ENCODE data around the gene PPP6R2. TPM values are rescaled to one million over a fixed set of nuclear protein-coding genes. Genes with fewer than 3 reads are reported as not detected.

The PPP6R2 gene
- total and polyA plus RNA-seq, 2 donors (not counting 3 experiments of a cell fraction or from before 2014, with no cell fraction given), result 38.6 to 54.6 TPM

GRCh38 chr22:50357222-50357621 lies 14.1 kb downstream of the PPP6R2 start:
- peaks cover under 1 to 9% of the 10 kb centered on the region in 2 experiments for H3K36me3 ChIP-seq (ENCODE audit: control insufficient read depth in 2 of 2, extremely low read depth in 1 of 2, insufficient read depth in 2 of 2, low read length in 2 of 2)
- no peak overlapping the region for H3K4me3 ChIP-seq (replicated peaks in 1 of 3; ENCODE audit: insufficient read depth in 1 of 3, low read depth in 1 of 3, low read length in 3 of 3)
- CTCF ChIA-PET, result interaction anchor here (1.1 kb wide), 1 partner anchor 42 kb away, joined by 4 read pairs; no protein-coding TSS in a partner anchor
- no peaks in the 10 kb centered on the region for H3K4me1 ChIP-seq (ENCODE audit: control insufficient read depth, extremely low read depth, insufficient read depth, low read length)
- POLR2A ChIA-PET, result interaction anchor here (0.6 to 0.7 kb wide), 2 partner anchors 37 to 93 kb away, joined by 3 read pairs; no protein-coding TSS in a partner anchor
- no peak overlapping the region for H3K27ac ChIP-seq (ENCODE audit: insufficient read depth, low read depth, low read length)
- no peaks in the 10 kb centered on the region for H4K20me1 ChIP-seq (replicated peaks; ENCODE audit: control insufficient read depth, extremely low read depth, insufficient read depth, low read length)
- BruUV-seq (replicated peaks), result no TSS peak
- peaks cover 48% of the 10 kb centered on the region for H3K79me2 ChIP-seq (ENCODE audit: control insufficient read depth, insufficient read depth, low read length)
- intact Hi-C loops (cut with micrococcal nuclease) (no loop called here), dilution Hi-C loops (cut with MboI; ENCODE audit: extremely low pct_ligation_motif_present, low sequenced_read_pairs) (no loop called here)
- H3K4me2 ChIP-seq (ENCODE audit: insufficient read depth, low read length), result no peak overlapping the region
- H3K9me1 ChIP-seq (replicated peaks; ENCODE audit: control insufficient read depth, extremely low read depth, insufficient read depth, low read length), result no peaks in the 10 kb centered on the region
- H3K9ac ChIP-seq (replicated peaks; ENCODE audit: extremely low read depth, insufficient read depth, low read length), result no peak overlapping the region
- H3K9me3 ChIP-seq (replicated peaks; ENCODE audit: control insufficient read depth, insufficient read depth, low read length), result no peaks in the 10 kb centered on the region
- DNase-seq (ENCODE audit: low read depth, low spot score) (no peak), FAIRE-seq (no peak)
- H3K27me3 ChIP-seq (ENCODE audit: control insufficient read depth in 2 of 2, insufficient read depth in 2 of 2, low read length in 2 of 2), result no peaks in the 10 kb centered on the region
- no peak overlapping the region for H2AFZ ChIP-seq (ENCODE audit: low read depth, low read length)
- TF ChIP-seq MAX (IDR thresholded peaks at IDR 0.05; ENCODE audit: insufficient read depth, insufficient read length) (no peak), POLR2AphosphoS5 (IDR thresholded peaks at IDR 0.05; ENCODE audit: insufficient read depth, low read depth, low read length) (no peak)

- Histone ChIP-seq H3K4me2 (ENCODE audit: insufficient read depth, low read length) (no peak overlapping the region), H3K9me3 (replicated peaks; ENCODE audit: control insufficient read depth, insufficient read depth, low read length) (no peaks in the 10 kb centered on the region), H3K27ac (ENCODE audit: insufficient read depth, low read depth, low read length) (no peak overlapping the region), H3K9ac (replicated peaks; ENCODE audit: extremely low read depth, insufficient read depth, low read length) (no peak overlapping the region), H2AFZ (ENCODE audit: low read depth, low read length) (no peak overlapping the region), H3K4me3 (replicated peaks in 1 of 3; ENCODE audit: insufficient read depth in 1 of 3, low read depth in 1 of 3, low read length in 3 of 3) (no peak overlapping the region), H3K79me2 (ENCODE audit: control insufficient read depth, insufficient read depth, low read length) (peaks cover 51% of the 10 kb centered on the region), H3K27me3 (ENCODE audit: control insufficient read depth in 2 of 2, insufficient read depth in 2 of 2, low read length in 2 of 2) (no peaks in the 10 kb centered on the region), H4K20me1 (replicated peaks; ENCODE audit: control insufficient read depth, extremely low read depth, insufficient read depth, low read length) (no peaks in the 10 kb centered on the region), H3K9me1 (replicated peaks; ENCODE audit: control insufficient read depth, extremely low read depth, insufficient read depth, low read length) (no peaks in the 10 kb centered on the region), H3K36me3 (ENCODE audit: control insufficient read depth in 2 of 2, extremely low read depth in 1 of 2, insufficient read depth in 2 of 2, low read length in 2 of 2) (peaks cover 0 to 9% of the 10 kb centered on the region in 2 experiments), H3K4me1 (ENCODE audit: control insufficient read depth, extremely low read depth, insufficient read depth, low read length) (no peaks in the 10 kb centered on the region)
- FAIRE-seq (no peak), DNase-seq (ENCODE audit: low read depth, low spot score) (no peak)
- intact Hi-C loops (cut with micrococcal nuclease), result no loop called here
- BruUV-seq (replicated peaks), result no TSS peak
- dilution Hi-C loops (cut with MboI; ENCODE audit: extremely low pct_ligation_motif_present, low sequenced_read_pairs), result no loop called here
- TF ChIP-seq CTCF (IDR thresholded peaks at IDR 0.05; ENCODE audit: extremely low read depth in 1 of 2, insufficient read depth in 1 of 2, low read depth in 1 of 2, low read length in 2 of 2) (no peak), GATA2 (IDR thresholded peaks at IDR 0.05; ENCODE audit: insufficient read depth, insufficient read length, low read depth, low read length) (no peak), MAX (IDR thresholded peaks at IDR 0.05; ENCODE audit: insufficient read depth, insufficient read length) (no peak), FOS (IDR thresholded peaks at IDR 0.05; ENCODE audit: borderline replicate concordance, insufficient read depth, low read length) (no peak), MYC (IDR thresholded peaks at IDR 0.05; ENCODE audit: low read depth, low read length) (no peak), POLR2AphosphoS5 (IDR thresholded peaks at IDR 0.05; ENCODE audit: insufficient read depth, low read depth, low read length) (no peak), POLR2A (IDR thresholded peaks at IDR 0.05; ENCODE audit: low read depth, low read length) (no peak), EZH2 (IDR thresholded peaks at IDR 0.05; ENCODE audit: borderline replicate concordance, low read depth, low read length, severe bottlenecking) (no peak)
- ChIA-PET POLR2A (interaction anchor here (0.7 kb wide), 1 partner anchor 36 kb away, joined by 3 read pairs; no protein-coding TSS in a partner anchor), CTCF (interaction anchor here (1.1 to 1.2 kb wide), 2 partner anchors 14 to 42 kb away, joined by 3 to 4 read pairs; no protein-coding TSS in a partner anchor)
Observed at GRCh38 chr22:50357756-50358155, 14.6 kb downstream of the PPP6R2 start.
